Esophagus squamous epithelium (tissue), 4 donors: ENCODE data around the gene WRAP73.

Experiments
- POLR2A ChIP-seq, 4 donors: fragments of 450-650 bp; IDR thresholded peaks; one replicate each; pipeline ENCODE4 v1.6.1; 2017; ENCODE audit warnings: antibody characterized with exemption in 4 of 4, mild to moderate bottlenecking in 4 of 4, moderate library complexity in 3 of 4
- TF ChIP-seq, protein P1 (sequence below), 6 experiments: fragments of 450-650 bp in 4 of 6; fragments of 200-600 bp in 2 of 6; sonication (generic) in 2 of 6; IDR thresholded peaks; one replicate each; pipeline ENCODE4 v1.5.1; 2016 to 2019; ENCODE audit warnings: antibody characterized with exemption in 6 of 6, mild to moderate bottlenecking in 4 of 6, moderate library complexity in 4 of 6

DNA sequence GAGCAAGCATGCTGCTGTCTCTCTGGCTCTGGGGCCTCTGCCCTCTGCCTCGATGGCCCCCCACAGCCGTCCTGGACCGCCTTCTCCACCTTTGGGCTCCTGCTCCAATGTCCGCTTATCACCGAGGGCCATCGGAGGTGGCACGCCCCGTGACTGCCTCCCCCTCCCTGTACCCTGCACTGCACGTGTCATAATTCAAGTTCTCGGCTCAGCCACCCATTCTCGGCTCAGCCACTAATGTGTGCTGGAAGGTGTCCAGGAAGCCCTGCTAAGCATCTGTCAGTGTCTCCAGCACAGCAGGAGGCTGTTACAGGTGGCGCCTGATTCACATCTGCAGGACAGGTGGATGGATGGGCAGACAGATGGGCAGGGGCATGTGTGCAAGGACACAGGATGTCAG is 47.9 kb upstream of the WRAP73 start:
- TF ChIP-seq, protein P1, sequence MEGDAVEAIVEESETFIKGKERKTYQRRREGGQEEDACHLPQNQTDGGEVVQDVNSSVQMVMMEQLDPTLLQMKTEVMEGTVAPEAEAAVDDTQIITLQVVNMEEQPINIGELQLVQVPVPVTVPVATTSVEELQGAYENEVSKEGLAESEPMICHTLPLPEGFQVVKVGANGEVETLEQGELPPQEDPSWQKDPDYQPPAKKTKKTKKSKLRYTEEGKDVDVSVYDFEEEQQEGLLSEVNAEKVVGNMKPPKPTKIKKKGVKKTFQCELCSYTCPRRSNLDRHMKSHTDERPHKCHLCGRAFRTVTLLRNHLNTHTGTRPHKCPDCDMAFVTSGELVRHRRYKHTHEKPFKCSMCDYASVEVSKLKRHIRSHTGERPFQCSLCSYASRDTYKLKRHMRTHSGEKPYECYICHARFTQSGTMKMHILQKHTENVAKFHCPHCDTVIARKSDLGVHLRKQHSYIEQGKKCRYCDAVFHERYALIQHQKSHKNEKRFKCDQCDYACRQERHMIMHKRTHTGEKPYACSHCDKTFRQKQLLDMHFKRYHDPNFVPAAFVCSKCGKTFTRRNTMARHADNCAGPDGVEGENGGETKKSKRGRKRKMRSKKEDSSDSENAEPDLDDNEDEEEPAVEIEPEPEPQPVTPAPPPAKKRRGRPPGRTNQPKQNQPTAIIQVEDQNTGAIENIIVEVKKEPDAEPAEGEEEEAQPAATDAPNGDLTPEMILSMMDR (IDR thresholded peaks at IDR 0.05) = no peak
- TF ChIP-seq POLR2A (IDR thresholded peaks at IDR 0.05) = no peak
